ENCODE data around the gene KIF3B.
"Not testable (repeated sequence)": the region's sequence is repeated elsewhere in the genome, so short reads cannot be mapped to it uniquely, and the experiment has no call there.

- TF ChIP-seq POLR2A (IDR thresholded peaks at IDR 0.05; ENCODE audit: low read length); GATA1 (IDR thresholded peaks at IDR 0.05; ENCODE audit: low read depth, low read length): not testable (repeated sequence)
Measured at GRCh38 chr20:32383441-32383840, 106.0 kb downstream of the KIF3B start.
